HG03135 (cell line): Measurements from ENCODE around the gene SLC9A3.
"Not testable (repeated sequence)": the region's sequence is repeated elsewhere in the genome, so short reads cannot be mapped to it uniquely, and the experiment has no call there.

Experiments used
- ATAC-seq: cut with Tn5 transposase; IDR thresholded peaks from one replicate; pipeline ENCODE4 v1.9.1; 2021; ENCODE audit warnings: mild to moderate bottlenecking, moderate library complexity; ENCODE audit not compliant: unreplicated experiment

The SLC9A3 gene

DNA sequence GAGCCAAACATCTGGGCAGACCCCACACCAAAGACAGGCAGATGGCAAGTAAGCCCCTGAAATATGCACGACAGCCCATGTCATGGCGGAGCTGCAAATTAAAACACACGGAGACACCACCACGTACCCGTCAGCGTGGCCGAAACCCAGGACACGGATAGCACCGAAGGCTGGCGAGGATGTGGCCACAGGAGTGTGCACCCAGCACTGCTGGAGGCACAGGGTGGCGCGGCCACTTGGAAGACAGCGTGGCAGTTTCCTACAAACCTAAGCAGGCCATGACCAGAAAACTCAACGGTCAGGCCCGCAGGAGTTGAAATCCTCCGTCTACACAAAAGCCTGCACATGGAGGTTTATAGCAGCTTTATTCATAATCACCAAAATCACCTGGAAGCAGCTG lies 12.8 kb downstream of the SLC9A3 start:
- ATAC-seq: no peak

DNA sequence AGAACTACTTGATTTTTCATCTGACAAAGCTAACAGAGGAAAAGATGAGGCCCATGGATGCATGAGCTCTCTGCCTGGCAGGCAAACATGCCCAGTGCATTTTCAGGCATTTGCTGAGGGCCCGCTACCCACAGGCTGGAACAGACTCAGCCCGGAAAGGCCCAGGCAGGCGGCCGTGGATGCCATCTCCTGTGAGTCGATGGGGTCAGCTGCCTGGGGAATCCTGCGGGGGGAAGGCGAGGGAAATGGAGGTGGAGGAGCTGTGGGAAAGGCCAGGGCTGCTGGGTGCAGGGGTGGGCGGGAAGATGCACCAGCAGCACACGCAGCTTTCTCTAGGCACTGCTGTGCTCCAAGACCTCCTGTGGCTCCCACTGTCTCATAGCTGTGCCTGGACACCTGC lies 13.7 kb downstream of the SLC9A3 start:
- no peak for ATAC-seq

DNA sequence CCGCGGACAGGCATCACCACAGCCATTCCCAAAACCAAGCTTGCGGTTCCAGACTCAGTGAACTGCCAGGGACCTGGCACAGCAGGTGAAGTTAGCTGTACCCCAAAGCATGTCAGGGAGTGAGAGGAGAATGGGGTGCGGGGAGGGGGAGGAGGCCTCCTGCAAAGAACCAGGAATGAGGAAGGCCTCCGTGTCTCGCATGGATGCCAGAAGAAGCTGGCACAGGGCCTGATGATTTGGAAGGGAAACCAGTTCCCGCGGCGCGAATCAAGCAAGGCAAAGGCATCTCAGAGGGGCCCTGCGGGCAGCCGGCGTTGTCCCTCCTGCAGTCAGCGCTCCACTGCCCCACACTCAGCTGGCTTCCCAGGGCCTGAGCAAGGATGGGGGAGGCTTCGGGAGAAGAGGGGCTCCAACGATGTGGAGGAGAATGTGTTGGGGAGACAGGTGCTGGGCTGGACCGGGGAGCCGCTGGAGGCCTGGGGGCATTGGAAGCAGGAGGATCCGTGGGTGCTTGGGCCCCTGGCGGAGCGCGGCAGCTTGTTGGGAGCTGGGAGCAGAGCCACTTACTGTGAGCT lies 14.6 kb downstream of the SLC9A3 start:
- ATAC-seq: no peak

DNA sequence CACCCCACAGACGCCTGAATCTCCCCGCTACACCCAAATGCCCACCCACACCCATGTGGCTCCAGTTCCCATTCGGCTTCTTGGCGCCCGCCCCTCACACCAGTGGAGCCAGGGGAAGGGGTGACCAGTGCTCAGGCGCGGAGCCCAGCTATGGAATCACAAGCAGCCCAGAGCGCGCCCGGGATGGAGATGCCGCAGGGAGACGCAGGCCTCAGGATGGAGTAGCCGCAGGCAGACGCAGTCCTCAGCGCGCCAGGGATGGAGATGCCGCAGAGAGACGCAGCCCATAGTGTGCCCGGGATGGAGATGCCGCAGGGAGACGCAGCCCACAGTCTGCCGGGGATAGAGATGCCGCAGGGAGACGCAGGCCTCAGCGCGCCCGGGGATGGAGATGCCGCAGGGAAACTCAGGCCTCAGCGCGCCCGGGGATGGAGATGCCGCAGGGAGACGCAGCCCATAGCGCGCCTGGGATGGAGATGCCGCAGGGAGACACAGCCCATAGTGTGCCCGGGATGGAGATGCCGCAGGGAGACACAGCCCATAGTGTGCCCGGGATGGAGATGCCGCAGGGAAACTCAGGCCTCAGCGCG lies 16.2 kb downstream of the SLC9A3 start:
- not testable (repeated sequence) for ATAC-seq

DNA sequence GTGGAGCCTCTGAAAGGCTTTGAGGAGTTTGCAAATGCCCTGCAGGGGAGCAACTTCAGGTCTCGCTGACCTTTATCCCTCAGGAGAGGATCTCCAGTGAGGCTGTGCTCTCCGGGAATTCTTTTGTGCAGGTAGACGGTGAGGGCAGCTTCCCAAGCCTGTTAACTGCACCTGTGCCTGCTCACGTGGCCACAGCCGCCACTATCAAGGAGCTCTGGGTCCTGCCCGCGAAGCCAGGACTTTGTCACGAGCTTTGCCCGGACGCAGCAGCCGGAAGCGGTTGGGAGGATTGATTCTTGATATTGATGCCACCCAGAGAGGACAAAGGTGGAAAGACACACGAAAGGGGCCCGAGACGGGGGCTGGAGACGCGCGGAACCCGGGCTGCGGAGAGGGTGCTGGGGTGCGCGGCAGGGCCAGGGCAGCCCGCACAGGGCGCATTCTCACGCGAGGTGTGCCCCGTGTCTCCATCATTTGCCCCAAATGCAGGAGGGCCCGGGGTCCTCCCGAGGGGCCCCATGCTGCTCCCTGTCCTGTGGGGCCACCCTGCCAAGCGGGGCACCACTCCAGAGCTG lies 18.2 kb downstream of the SLC9A3 start:
- no peak for ATAC-seq

DNA sequence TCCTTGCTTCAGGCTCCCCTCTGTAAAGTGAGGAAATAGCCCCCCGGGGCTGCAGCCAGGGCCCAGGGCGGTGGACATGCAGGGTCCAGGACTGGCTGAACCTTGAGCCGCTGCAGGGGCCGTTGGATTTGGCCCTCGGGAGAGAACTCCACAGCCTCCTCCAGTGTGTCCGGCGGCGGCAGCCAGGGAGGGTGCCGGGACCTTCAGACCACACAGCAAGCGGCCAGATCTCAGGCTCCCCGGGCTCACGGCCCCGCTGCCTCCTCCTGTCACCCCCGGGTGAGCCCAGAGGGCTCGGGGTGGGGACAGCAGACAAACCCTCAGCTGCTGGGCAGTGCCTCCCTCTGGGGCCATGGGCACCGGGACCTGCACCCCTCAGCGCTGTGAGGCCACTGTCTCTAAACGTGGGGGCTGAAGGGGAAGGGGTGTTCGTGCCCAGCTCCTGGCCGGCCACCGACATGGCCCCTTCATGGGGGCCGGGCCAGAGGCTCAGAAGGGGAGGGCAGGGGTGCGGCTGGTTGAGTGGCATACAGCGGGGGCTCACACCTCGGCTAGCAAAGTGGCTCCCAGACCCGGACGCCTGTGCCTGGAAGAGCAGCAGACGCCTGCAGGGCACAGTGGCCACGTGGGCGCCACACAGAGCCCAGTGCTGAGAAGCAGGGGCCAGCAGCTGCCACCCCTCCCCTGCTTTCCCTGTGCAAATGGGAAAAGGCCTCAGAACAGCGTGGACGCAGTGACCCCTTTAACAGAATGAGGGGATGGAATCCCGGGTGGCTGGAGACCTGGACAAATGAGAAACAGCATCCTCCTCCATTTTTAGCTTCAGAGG lies 19.7 kb downstream of the SLC9A3 start:
- no peak for ATAC-seq

DNA sequence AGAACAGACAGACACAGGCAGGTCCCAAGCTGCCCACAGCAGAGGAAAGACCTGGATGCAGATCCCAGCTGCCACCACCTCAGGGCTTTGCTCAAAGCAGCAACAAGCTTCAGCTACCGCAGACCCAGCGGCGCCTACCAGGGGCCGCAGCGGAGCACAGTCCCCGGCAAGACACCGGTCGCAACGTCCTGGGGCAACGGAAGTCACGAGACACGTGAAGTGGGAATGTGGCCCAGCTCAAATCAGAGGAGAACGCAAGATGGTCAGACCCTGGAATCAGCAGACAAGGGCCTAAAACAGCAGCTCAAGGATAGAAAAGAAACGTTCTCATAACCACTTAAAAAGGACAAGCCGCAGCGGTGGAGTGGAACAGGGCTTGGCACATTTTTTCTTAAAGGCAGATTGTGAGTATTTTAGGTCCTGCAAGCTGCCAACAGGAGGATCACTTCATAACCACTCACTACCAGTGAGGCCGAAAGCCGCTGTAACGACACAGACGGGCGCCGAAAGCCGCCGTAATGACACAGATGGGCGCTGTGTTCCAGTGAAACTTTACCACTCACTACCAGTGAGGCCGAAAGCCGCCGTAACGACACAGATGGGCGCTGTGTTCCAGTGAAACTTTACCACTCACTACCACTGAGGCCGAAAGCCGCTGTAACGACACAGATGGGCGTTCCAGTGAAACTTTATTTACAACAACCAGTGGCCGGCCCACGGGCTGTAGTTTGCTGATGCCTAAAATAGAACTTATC lies 21.7 kb downstream of the SLC9A3 start:
- no peak for ATAC-seq

DNA sequence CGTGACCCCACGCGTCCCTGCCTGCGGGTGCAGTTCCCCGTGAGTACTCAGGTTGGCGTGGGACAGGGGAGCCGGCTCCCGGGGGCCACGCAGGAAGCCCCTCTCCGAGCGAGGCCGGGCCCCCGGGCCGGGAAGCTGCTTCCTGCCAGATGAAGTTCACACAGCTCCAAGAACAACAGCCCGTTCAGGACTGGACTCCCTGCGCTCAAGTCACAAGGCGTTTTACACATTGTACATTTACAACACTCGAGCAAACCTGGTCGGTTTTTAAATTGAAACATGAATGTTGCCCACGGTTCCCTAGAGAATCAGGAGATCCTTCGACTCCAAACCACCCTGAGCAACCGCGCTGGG lies 22.4 kb downstream of the SLC9A3 start:
- ATAC-seq: no peak

DNA sequence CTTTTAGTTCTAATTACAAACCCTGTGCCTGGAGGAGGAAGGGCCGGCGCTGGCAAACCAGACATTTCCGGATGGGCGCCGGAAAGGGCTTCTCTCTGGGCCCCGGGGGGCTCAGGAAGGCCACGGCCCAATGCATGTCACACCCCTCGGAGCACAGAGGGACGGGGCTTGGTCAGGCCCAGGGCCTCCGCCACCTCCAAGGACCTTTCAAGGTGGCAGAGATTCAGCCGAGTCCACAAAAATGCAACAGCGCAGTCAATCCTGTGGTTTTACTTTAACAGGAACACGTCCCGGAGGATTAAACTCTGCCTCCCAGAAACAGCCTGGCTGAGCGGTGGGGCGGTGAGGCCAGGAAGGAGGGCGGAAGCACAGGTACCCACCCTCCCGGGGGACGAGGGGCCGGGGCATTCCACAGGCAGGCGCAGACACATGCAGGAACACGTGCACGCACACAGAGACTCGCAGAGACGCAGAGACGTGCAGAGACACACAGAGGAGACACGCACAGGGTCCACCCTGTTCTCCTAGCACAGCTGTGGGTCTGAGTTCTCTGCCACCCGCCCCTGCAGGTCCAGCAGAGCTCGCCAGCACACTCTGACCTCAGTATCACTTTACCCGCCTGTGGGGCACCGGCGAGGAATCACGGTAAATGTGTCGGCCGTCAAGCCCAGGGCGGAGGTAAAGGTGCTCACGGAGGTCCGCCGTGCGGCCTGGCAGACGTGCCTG lies 23.0 kb downstream of the SLC9A3 start:
- no peak for ATAC-seq

DNA sequence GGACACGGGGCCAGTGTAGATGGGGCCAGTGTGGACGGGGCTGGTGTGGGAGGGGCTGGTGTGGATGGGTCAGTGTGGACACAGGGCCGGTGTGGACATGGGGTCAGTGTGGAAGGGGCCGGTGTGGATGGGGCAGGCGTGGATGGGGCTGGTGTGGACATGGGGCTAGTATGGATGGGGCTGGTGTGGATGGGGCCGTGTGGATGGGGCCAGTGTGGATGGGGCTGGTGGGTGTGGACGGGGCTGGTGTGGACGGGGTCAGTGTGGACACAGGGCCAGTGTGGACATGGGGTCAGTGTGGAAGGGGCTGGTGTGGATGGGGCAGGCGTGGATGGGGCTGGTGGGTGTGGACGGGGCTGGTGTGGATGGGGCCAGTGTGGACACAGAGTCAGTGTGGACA lies 23.8 kb downstream of the SLC9A3 start:
- ATAC-seq: no peak

DNA sequence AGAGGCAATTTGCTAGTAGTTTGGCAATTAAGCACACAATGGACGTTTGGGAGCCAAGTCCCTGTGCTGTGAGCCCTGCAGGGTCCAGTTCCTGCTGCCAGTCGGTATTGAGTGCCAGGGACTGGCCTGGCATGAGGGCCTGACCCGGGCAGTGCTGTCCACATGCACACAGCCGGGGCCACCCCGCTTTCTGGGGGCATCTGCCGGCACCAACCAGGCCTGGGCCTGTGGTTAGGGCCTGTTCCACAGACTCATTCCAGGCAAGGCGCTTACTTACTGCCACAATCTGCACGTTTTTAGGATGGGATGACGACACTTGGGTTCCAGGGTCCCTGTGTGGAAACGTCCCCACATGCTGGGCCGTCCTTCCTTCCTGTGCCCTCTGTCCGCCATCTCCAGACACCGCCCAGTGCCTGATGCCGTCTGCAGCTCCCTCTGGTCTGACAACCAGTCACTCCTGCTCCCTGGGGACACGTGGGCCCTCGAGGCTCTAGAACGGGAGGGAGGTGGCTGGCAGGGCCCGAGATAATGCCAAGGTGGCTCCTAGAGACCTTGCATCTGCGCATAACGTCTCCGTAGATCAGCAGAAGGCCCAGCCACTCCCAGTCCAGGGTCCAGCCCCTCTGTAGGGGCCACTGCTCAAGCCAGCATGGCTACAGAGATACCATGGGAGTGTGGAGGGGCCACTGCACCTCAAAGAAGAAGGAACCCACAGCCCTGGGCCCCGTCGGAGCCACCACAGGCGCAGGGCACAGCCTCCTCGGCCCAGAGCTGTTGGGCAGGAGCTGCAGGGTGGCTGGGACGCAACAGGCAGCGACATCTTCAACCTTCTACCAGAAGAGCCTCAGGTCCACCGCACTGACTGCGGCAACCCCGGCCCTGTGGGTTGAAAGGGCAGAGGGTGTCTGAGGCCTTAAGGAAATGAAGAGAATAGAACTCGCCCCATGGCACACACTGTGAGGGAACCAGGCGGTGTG lies 24.7 kb downstream of the SLC9A3 start:
- no peak for ATAC-seq

DNA sequence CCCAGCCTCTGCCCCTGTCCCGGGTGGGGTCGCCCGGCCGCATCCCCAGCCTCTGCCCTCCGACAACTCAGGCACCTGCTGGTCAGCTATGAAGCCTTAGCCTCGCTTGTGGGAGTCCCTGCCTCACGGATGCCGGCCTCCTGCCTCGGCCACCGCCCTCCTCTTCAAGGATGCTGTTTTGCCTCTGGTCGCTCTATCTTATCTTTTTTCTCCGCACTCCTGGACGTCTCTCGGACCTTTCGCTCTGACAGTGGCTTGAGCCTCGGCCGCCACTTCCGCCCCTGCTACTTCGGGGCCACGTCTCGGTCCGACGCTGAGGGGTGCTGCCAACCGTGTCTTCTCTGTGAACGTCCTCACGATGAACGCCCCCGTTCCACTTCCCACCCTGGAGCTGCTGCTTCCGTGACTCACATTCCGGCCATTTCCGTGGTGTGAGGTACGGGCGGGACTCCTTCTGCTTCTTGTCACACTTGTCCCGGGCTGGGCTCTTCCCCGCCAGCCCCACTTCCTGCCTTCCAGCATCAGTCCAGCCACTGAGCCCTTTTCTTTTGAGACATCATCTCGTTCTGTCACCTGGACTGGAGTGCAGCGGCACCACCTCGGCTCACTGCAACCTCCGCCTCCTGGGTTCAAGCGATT lies 26.3 kb downstream of the SLC9A3 start:
- no peak for ATAC-seq

DNA sequence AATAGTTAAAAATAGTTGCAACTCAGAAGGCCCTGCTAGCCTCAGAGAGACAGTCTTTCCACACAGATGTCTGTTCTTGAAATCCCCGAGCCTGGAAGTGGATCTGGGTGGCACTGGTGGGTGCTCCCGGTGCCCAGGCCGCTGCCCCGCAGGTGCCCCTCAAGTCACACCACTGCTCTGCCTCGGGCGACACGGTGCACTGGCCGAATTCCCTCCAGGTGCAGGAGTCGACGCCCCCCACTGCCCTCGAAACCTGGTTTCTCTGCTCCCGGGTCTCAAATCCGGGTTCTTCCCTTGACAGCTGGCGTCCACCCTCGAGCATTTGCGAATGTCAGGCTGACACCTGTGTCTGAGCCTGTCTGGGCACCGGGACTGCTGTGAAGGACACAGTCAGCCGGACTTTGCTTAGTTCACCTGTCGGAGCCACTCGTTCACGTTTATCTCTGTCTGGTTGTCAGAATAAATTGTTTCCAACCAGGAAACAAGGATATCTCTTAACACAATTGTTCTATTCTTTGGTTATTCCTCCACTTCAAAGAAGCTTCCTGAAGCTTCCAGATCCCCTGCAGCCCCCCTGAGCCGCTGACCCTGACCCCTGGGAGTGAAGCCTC lies 27.1 kb downstream of the SLC9A3 start:
- no peak for ATAC-seq

DNA sequence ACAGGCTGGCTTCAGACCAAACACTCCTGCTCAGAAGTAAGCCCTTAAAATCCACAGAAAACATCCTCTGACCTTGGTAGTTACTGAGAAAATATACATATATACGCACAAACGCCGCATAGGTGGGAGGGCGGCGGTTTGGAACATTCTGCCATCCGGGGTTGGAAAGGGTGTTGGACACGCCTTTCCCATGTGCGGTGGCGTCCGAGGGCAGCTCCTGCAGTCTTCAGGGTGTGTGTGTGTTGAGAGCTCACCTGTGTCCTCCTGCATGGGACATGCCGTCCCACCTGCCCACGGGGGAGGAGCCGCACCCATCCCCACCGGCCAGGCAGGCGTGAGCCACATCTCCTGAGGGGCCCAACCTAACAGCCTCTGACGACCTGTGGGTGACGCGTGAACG lies 28.2 kb downstream of the SLC9A3 start:
- no peak for ATAC-seq

DNA sequence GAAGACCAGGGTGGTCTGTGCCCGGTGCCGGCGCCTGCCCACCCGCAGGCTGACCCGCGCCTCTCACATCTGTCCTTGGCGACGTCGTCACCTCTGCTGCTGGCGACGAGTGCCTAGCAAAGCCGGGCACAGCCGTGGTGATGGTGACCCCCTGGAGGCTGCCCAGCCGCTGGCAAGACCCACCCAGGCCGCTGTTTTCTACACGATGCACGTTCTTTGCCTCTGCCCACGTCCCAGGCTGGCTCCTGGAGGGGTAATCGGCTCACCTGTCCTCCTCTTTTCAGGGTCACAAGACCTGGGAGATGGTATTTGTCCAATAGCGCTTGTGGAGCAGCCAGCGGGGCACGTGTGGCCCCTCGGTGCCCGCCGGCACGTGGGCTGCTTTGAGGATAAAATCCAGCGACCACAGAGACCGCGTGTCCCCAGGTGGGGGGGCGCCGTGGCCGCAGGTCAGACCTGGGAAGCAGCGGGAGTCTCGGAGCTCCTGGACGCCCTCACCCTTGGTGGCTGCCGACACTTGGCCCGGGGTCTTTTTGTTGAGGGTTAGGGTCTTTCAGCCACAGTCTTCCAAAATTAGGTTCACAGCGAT lies 29.5 kb downstream of the SLC9A3 start:
- no peak for ATAC-seq

DNA sequence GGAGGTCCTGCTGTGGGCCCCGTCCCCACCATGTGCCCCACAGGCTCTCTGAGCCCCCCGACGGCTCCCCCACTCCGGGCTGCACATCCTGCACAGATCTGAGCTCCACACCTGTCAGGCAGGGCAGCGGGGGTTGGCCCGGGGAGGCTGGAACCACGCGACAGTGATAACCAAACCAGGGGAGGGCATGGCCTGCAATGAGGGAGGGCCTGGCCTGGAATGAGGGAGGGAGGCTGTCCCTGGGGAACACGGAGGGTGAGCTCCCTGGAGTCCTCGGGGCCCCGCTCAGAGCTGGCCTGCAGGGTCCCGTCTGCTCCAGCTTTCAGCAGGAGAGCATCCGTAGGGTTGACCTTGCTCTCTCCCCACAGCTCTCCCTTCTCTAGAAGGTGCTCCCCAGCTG lies 30.5 kb downstream of the SLC9A3 start:
- no peak for ATAC-seq

DNA sequence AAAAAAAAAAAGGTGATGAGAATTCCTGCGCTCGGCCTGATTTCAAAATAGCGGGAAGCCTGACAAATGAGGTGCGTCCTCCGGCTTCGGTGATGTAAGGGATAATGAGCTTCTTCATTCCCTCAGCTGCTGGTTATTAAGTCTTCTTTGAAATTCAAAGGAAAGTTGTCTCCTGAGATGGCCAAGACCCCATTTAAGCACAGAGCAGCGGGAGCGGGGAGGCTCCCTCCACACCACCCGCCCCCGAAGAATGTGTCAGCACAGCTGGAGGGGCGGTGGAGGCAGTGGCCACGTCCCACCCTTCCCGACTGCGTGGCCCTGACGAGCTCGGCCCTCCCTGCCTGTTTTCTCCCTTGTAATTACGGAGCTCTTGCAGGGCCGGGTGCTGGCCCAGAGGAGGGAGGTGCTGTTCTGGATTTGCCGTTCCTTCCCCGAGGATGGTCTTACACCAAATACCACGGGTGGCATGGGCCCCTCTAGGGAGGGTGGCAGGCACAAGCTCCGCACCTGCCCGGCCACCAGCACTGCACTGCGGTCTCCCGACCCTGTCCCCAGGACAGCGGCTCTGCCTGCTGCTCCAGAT lies 31.0 kb downstream of the SLC9A3 start:
- ATAC-seq: no peak

DNA sequence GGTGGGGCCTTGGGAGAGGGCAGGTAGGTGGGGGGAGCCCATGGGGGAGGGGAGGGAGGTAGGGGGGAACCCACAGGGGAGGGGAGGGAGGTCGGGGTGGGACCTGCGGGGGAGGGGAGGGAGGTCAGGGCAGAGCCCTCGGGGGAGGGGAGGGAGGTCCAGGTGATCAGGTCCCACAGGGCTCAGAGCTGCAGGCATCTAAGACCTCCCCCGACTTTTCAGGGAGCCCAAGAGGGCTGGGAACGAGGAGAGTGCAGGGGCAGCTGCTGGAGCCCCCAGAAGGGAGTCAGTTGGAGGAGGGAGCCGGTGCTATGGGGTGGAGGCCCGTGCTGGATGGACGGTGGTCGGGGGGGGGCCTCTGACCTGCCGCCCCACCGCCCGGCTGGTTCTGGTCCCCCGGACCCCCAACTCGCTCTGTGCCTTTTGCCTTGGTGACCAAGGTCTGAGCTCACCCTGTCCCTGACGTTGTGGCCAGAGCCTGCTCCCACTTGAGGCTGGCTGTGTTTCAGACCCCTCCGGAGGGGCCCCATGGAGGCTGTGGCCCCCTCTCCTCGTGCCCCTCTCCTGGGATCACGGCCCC lies 31.8 kb downstream of the SLC9A3 start:
- no peak for ATAC-seq
